ENCODE measurements around the gene OR8S1.
"Not testable (repeated sequence)": the region's sequence is repeated elsewhere in the genome, so short reads cannot be mapped to it uniquely, and the experiment has no call there.

The OR8S1 gene, protein sequence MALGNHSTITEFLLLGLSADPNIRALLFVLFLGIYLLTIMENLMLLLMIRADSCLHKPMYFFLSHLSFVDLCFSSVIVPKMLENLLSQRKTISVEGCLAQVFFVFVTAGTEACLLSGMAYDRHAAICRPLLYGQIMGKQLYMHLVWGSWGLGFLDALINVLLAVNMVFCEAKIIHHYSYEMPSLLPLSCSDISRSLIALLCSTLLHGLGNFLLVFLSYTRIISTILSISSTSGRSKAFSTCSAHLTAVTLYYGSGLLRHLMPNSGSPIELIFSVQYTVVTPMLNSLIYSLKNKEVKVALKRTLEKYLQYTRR

DNA sequence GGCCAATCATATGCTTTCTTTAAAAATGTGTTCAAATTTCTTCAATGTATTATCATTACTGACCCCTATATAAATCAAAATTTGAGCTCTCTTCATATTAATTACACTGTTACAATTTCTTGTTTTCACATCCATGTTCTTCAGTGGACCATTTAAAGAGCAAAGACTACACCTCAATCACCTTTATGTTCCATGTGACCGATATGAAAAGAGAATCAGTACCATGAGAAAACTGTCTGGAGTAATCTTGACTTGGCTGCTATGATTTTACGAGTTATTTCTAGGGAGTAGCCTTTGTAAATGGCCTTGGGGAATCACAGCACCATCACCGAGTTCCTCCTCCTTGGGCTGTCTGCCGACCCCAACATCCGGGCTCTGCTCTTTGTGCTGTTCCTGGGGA, at the start of gene OR8S1:
TSS of gene OR8S1 (plus strand) at position 301 of the 400 bp plus-strand sequence. CDS start at position 301, 0 bp downstream.
- DNase-seq = no peak

- DNase-seq = no peak
These were observed 43.2 kb upstream of the OR8S1 start, which contains the start of gene C12orf54 for GRCh38 chr12:48482198-48482597. C12orf54 (plus strand) TSS chr12:48482498; CDS start chr12:48483297, 799 bp downstream.

DNA sequence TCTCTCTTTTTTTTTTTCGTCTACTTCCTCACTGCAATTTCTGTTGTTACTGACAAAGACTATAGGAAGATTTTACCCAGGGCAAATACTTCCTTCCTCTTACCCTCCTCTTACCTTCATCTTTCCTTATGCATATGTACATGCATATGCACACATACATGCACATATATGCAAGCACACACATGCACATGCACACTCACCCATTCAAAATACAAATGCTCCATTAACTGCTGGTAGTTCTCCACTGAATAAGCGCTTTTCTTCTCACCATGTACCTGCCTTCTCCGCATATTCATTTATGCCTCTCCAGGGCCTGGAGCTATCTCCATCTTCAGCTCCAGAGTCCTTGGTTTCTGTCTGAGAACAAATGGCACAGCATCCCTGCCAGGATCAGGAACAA, 42.5 kb upstream of the OR8S1 start:
- DNase-seq = no peak

GRCh38 chr12:48486261-48486660, 39.2 kb upstream of the OR8S1 start:
- no peak for DNase-seq

GRCh38 chr12:48486679-48487078, 38.8 kb upstream of the OR8S1 start:
- DNase-seq = no peak

- DNase-seq = no peak
These were observed 36.4 kb upstream of the OR8S1 start for GRCh38 chr12:48489012-48489411.

DNA sequence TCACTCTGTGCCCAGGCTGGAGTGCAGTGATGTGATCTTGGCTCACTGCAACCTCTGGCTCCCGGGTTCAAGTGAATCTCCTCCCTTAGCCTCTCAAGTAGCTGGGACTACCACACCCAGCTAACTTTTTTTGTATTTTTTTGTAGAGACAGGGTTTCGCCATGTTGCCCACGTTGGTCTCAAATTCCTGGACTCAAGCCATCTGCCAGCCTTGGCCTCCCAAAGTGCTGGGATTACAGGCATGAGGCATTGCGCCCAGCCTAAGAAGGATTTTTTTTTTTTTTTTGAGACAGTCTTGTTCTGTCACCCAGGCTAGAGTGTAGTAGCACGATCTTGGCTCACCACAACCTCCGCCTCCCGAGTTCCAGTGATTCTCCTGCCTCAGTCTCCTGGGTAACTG, 36.0 kb upstream of the OR8S1 start:
- DNase-seq = not testable (repeated sequence)

- not testable (repeated sequence) for DNase-seq
These were observed 25.2 kb upstream of the OR8S1 start for GRCh38 chr12:48500281-48500680.

DNA sequence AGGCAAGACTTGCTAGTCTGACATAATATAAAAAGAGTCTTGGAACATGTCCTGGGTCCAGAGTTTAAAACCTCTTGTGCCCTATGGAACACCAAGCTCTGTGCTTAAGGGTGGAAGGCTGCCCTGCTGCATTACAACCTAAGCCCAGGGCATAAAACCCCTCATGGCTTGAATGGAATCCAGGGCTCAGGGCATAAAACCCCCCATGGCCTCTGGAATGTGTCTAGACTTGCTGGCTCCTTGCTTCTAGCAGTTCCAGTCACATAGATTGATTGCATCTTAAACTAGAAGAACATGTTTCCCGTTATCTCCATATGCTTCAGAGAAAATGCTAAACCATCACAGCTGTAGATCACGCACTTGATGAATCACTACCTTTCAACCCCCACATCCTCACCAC, 18.6 kb upstream of the OR8S1 start:
- not testable (repeated sequence) for DNase-seq

GRCh38 chr12:48508987-48509386, 16.4 kb upstream of the OR8S1 start:
- no peak for DNase-seq

DNA sequence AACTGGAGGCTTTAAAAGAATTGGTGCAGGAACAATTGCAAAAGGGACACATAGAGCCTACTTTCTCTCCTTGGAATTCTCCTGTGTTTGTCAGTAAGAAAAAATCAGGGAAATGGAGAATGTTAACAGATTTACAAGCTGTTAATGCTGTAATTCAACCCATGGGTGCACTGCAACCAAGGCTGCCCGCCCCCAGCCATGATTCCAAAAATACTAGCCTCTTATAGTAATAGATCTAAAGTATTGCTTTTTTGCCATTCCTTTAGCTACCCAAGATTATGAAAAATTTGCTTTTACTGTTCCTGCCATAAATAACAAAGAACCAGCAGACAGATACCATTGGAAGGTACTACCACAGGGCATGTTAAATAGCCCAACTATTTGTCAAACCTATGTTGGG, 15.3 kb upstream of the OR8S1 start:
- DNase-seq = no peak

GRCh38 chr12:48512855-48513254, 12.6 kb upstream of the OR8S1 start:
- no peak for DNase-seq

DNA sequence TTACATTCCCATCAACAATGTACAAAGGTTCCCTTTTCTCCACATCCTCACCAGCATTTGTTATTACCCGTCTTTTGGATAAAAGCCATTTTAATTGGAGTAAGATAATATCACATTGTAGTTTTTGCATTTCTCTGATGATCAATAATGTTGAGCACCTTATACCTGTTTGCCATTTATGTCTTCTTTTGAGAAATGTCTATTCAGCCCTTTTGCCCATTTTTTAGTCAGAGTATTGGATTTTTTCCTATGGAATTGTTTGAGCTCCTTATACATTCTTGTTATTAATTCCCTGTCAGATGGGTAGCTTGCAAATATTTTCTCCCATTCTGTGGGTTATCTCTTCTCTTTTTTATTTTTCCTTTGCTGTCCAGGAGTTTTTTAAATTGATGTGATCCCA, 10.7 kb upstream of the OR8S1 start:
- no peak for DNase-seq

GRCh38 chr12:48520381-48520780, 5.1 kb upstream of the OR8S1 start:
- DNase-seq = not testable (repeated sequence)

- no peak for DNase-seq
These were observed 2.6 kb downstream of the OR8S1 start for GRCh38 chr12:48527891-48528670.

DNA sequence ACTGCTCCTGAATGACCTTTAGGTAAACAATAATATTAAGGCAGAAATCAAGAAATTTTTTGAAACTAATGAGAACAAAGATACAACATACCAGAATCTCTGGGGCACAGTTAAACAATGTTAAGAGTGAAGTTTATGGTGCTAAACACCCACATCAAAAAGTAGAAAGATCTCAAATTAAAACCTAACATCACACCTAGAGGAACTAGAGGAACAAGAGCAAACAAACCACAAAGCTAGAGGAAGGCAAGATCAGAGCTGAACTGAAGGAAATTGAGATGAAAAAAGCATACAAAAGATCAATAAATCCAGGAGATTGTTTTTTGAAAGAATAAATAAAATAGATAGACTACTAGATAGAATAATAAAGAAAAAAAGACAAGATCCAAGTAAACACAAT, 7.2 kb downstream of the OR8S1 start:
- no peak for DNase-seq

- no peak for DNase-seq
These were observed 11.2 kb downstream of the OR8S1 start for GRCh38 chr12:48536602-48537001.

GRCh38 chr12:48542300-48542928, 17.0 kb downstream of the OR8S1 start:
- DNase-seq = peak; percentile 39

- DNase-seq = no peak
These were observed 20.5 kb downstream of the OR8S1 start for GRCh38 chr12:48545833-48546469.

- not testable (repeated sequence) for DNase-seq
These were observed 21.6 kb downstream of the OR8S1 start for GRCh38 chr12:48547012-48547411.

DNA sequence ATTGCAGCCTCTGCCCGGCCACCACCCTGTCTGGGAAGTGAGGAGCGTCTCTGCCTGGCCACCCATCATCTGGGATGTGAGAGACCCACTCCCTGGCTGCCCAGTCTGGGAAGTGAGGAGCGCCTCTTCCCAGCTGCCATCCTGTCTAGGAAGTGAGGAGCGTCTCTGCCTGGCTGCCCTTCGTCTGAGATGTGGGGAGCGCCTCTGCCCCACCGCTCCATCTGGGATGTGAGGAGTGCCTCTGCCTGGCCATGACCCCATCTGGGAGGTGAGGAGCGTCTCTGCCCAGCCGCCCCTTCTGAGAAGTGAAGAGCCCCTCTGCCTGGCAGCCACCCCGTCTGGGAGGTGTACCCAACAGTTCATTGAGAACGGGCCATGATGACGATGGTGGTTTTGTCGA, 26.2 kb downstream of the OR8S1 start:
- not testable (repeated sequence) for DNase-seq

- DNase-seq = not testable (repeated sequence)
These were observed 28.4 kb downstream of the OR8S1 start for GRCh38 chr12:48553666-48554343.

DNA sequence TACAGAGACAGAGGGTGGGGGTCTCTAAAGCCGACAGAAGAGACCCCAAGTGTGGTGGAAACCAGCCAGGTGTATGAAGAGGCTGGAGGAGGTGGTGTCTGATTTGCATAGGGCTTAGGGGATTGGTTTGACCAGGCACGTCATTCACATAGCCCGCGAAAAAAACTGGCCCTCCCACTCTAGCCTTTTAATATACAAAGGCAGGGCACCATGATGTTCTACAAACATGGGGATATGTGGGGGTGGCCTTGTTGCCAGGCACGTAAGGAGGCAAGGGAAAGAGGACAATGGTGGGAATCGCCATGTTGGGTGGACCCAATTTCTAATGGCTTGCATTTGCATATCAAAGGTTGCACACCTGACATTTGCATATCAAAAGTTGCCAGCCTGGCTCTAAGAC, 31.2 kb downstream of the OR8S1 start:
- no peak for DNase-seq
